ENCODE results near the gene HERC2. TPM values are rescaled to one million over a fixed set of nuclear protein-coding genes. Genes with fewer than 3 reads are reported as not detected.
"Not testable (repeated sequence)": the region's sequence is repeated elsewhere in the genome, so short reads cannot be mapped to it uniquely, and the experiment has no call there.

HERC2 gene
- 10 to 100 TPM; 30.2 to 33.7 TPM for total RNA-seq

- H3K9me3 Mint-ChIP-seq; DNase-seq; POLR2A ChIA-PET; H3K4me1 Mint-ChIP-seq; H3K27me3 Mint-ChIP-seq; H3K36me3 Mint-ChIP-seq (ENCODE audit: low read depth); CTCF ChIA-PET: not testable (repeated sequence)
- peak within 1 kb of the TSS; percentile 93 for H3K27ac Mint-ChIP-seq
- peak within 1 kb of the TSS; percentile 94 for H3K4me3 Mint-ChIP-seq
Observed at GRCh38 chr15:28322129-28322588, at the start of gene HERC2. Gene HERC2, minus strand, starts transcription at chr15:28322179. Its CDS starts 746 bp downstream, at chr15:28321433.

- CTCF ChIA-PET, result not testable (repeated sequence)
Observed at GRCh38 chr15:28365502-28365901, 43.5 kb upstream of the HERC2 start.

GRCh38 chr15:28357984-28358383, 36.0 kb upstream of the HERC2 start, which contains the start of gene GOLGA6L24:
Gene GOLGA6L24, minus strand, starts transcription at chr15:28358084. Its CDS starts 61 bp downstream, at chr15:28358023.
- H3K4me1 Mint-ChIP-seq, H3K4me3 Mint-ChIP-seq, H3K9me3 Mint-ChIP-seq: not testable (repeated sequence)

More at GRCh38 chr15:28365502-28365901, 43.5 kb upstream of the HERC2 start:
- H3K27me3 Mint-ChIP-seq; H3K36me3 Mint-ChIP-seq (ENCODE audit: low read depth); H3K9me3 Mint-ChIP-seq; H3K4me1 Mint-ChIP-seq; DNase-seq; POLR2A ChIA-PET; H3K27ac Mint-ChIP-seq; H3K4me3 Mint-ChIP-seq: not testable (repeated sequence)

GRCh38 chr15:28321358-28322078, 461 bp downstream of the HERC2 start:
- POLR2A ChIA-PET; H3K27me3 Mint-ChIP-seq; H3K36me3 Mint-ChIP-seq (ENCODE audit: low read depth); H3K4me1 Mint-ChIP-seq; H3K9me3 Mint-ChIP-seq; CTCF ChIA-PET: not testable (repeated sequence)
- peak overlapping the region; percentile 93 for H3K27ac Mint-ChIP-seq
- peak; percentile 18 for DNase-seq
- H3K4me3 Mint-ChIP-seq, result peak overlapping the region; percentile 94

More at GRCh38 chr15:28357984-28358383, 36.0 kb upstream of the HERC2 start, which contains the start of gene GOLGA6L24:
- DNase-seq; CTCF ChIA-PET; H3K27ac Mint-ChIP-seq; POLR2A ChIA-PET; H3K27me3 Mint-ChIP-seq; H3K36me3 Mint-ChIP-seq (ENCODE audit: low read depth): not testable (repeated sequence)

- H3K4me1 Mint-ChIP-seq, H3K9me3 Mint-ChIP-seq, H3K4me3 Mint-ChIP-seq, CTCF ChIA-PET, DNase-seq, H3K27me3 Mint-ChIP-seq, POLR2A ChIA-PET, H3K27ac Mint-ChIP-seq: not testable (repeated sequence)
- H3K36me3 Mint-ChIP-seq (ENCODE audit: low read depth), result peaks cover 16% of the 10 kb centered on the region
Observed at GRCh38 chr15:28319725-28320124, 2.3 kb downstream of the HERC2 start.

- H3K4me3 Mint-ChIP-seq, H3K9me3 Mint-ChIP-seq, DNase-seq, H3K4me1 Mint-ChIP-seq, POLR2A ChIA-PET, H3K27me3 Mint-ChIP-seq, CTCF ChIA-PET, H3K27ac Mint-ChIP-seq: not testable (repeated sequence)
- H3K36me3 Mint-ChIP-seq (ENCODE audit: low read depth), result peaks cover 21% of the 10 kb centered on the region
Observed at GRCh38 chr15:28318828-28319227, 3.2 kb downstream of the HERC2 start.

- H3K27me3 Mint-ChIP-seq, H3K4me1 Mint-ChIP-seq, CTCF ChIA-PET, H3K27ac Mint-ChIP-seq, H3K9me3 Mint-ChIP-seq, POLR2A ChIA-PET, H3K4me3 Mint-ChIP-seq, DNase-seq: not testable (repeated sequence)
- peaks cover 24% of the 10 kb centered on the region for H3K36me3 Mint-ChIP-seq (ENCODE audit: low read depth)
Observed at GRCh38 chr15:28318122-28318521, 3.9 kb downstream of the HERC2 start.

GRCh38 chr15:28316958-28317357, 5.0 kb downstream of the HERC2 start:
- H3K9me3 Mint-ChIP-seq, result not testable (repeated sequence)

GRCh38 chr15:28310454-28310853, 11.5 kb downstream of the HERC2 start:
- POLR2A ChIA-PET, H3K4me1 Mint-ChIP-seq, H3K27me3 Mint-ChIP-seq, H3K4me3 Mint-ChIP-seq, H3K9me3 Mint-ChIP-seq, H3K27ac Mint-ChIP-seq, CTCF ChIA-PET, DNase-seq: not testable (repeated sequence)
- peaks cover 33% of the 10 kb centered on the region for H3K36me3 Mint-ChIP-seq (ENCODE audit: low read depth)

More at GRCh38 chr15:28316958-28317357, 5.0 kb downstream of the HERC2 start:
- H3K27me3 Mint-ChIP-seq, CTCF ChIA-PET, H3K27ac Mint-ChIP-seq, H3K4me1 Mint-ChIP-seq, H3K4me3 Mint-ChIP-seq, DNase-seq, POLR2A ChIA-PET: not testable (repeated sequence)
- H3K36me3 Mint-ChIP-seq (ENCODE audit: low read depth), result peaks cover 24% of the 10 kb centered on the region

GRCh38 chr15:28308718-28309117, 13.3 kb downstream of the HERC2 start:
- H3K4me1 Mint-ChIP-seq, CTCF ChIA-PET, H3K27me3 Mint-ChIP-seq, H3K9me3 Mint-ChIP-seq, DNase-seq, POLR2A ChIA-PET, H3K27ac Mint-ChIP-seq, H3K4me3 Mint-ChIP-seq: not testable (repeated sequence)
- H3K36me3 Mint-ChIP-seq (ENCODE audit: low read depth), result peaks cover 22% of the 10 kb centered on the region

- H3K27ac Mint-ChIP-seq, result not testable (repeated sequence)
Observed at GRCh38 chr15:28305700-28306099, 16.3 kb downstream of the HERC2 start.

GRCh38 chr15:28297434-28297833, 24.5 kb downstream of the HERC2 start:
- POLR2A ChIA-PET, H3K27me3 Mint-ChIP-seq, H3K9me3 Mint-ChIP-seq, DNase-seq, CTCF ChIA-PET, H3K27ac Mint-ChIP-seq, H3K4me1 Mint-ChIP-seq, H3K4me3 Mint-ChIP-seq: not testable (repeated sequence)
- H3K36me3 Mint-ChIP-seq (ENCODE audit: low read depth), result peaks cover 16% of the 10 kb centered on the region

More at GRCh38 chr15:28305700-28306099, 16.3 kb downstream of the HERC2 start:
- CTCF ChIA-PET, DNase-seq, H3K4me1 Mint-ChIP-seq, H3K9me3 Mint-ChIP-seq, H3K27me3 Mint-ChIP-seq, H3K4me3 Mint-ChIP-seq, POLR2A ChIA-PET: not testable (repeated sequence)
- peaks cover 22% of the 10 kb centered on the region for H3K36me3 Mint-ChIP-seq (ENCODE audit: low read depth)

- DNase-seq, H3K27ac Mint-ChIP-seq, H3K4me1 Mint-ChIP-seq, H3K9me3 Mint-ChIP-seq, H3K27me3 Mint-ChIP-seq, H3K4me3 Mint-ChIP-seq, CTCF ChIA-PET, POLR2A ChIA-PET: not testable (repeated sequence)
- H3K36me3 Mint-ChIP-seq (ENCODE audit: low read depth), result peaks cover 20% of the 10 kb centered on the region
Observed at GRCh38 chr15:28296814-28297213, 25.2 kb downstream of the HERC2 start.

GRCh38 chr15:28295009-28295563, 26.9 kb downstream of the HERC2 start:
- CTCF ChIA-PET, H3K4me3 Mint-ChIP-seq, H3K9me3 Mint-ChIP-seq, H3K4me1 Mint-ChIP-seq, H3K27ac Mint-ChIP-seq, H3K27me3 Mint-ChIP-seq, DNase-seq, POLR2A ChIA-PET: not testable (repeated sequence)
- peaks cover 31% of the 10 kb centered on the region for H3K36me3 Mint-ChIP-seq (ENCODE audit: low read depth)
